Stomach (tissue), 9 donors: ENCODE measurements around the gene PIWIL4. TPM values are rescaled to one million over a fixed set of nuclear protein-coding genes. Genes with fewer than 3 reads are reported as not detected.
A peak's percentile ranks its signal among the peaks of the same experiment; 100 is the strongest.

Experiments
- DNase-seq, 2 donors: peaks; one replicate each; pipeline versions ENCODE4 v3.0.0 to v3.0.0-alpha.2; 2013 to 2019
- H3K27ac ChIP-seq, 5 donors: fragments of 200-600 bp in 4 of 5; sonication (generic) in 4 of 5; one replicate each; pipeline ENCODE4 v1.5.1; 2013 to 2019; ENCODE audit warnings: mild to moderate bottlenecking in 1 of 5, moderate library complexity in 1 of 5
- H3K27me3 ChIP-seq, 3 donors: fragments of 200-600 bp; sonication (generic); one replicate each; pipeline ENCODE4 v1.5.1; 2017 to 2019; ENCODE audit warnings: mixed run types in 1 of 3
- H3K36me3 ChIP-seq, 4 donors: fragments of 200-600 bp; sonication (generic); 1 replicate in 3 of 4; 2 replicates in 1 of 4; pipeline ENCODE4 v1.5.1; 2016 to 2019
- H3K4me1 ChIP-seq, 4 donors: fragments of 200-600 bp; sonication (generic); one replicate each; pipeline ENCODE4 v1.5.1; 2016 to 2019
- H3K4me3 ChIP-seq, 4 donors: fragments of 200-600 bp; sonication (generic) in 3 of 4; one replicate each; pipeline ENCODE4 v1.5.1; 2016 to 2019; ENCODE audit warnings: mild to moderate bottlenecking in 1 of 4
- H3K9me3 ChIP-seq, 4 donors: fragments of 200-600 bp; sonication (generic); one replicate each; pipeline ENCODE4 v1.5.1; 2016 to 2019
- EP300 ChIP-seq: sonication (generic); formaldehyde crosslinking; IDR thresholded peaks from one replicate; pipeline ENCODE4 v1.6.1; 2017; ENCODE audit warnings: antibody characterized with exemption
- POLR2A ChIP-seq, 4 donors: fragments of 450-650 bp; IDR thresholded peaks; one replicate each; pipeline ENCODE4 v1.6.1; 2016; ENCODE audit warnings: antibody characterized with exemption in 4 of 4, control low read depth in 2 of 4, mild to moderate bottlenecking in 1 of 4, moderate library complexity in 1 of 4
- POLR2AphosphoS5 ChIP-seq, 3 donors: sonication (generic); formaldehyde crosslinking; IDR thresholded peaks; one replicate each; pipeline ENCODE4 v1.6.1; 2016; ENCODE audit warnings: antibody characterized with exemption in 3 of 3
- WGBS, 5 donors: extraction: QIAGEN DNeasy Blood & Tissue Kit in 3 of 5; methylation state at CpG; one replicate each; pipeline versions ENCODE4 v1.1.5 to v1.1.7; 2013 to 2018; 5-methylcytosine and 5-hydroxymethylcytosine counted together
- intact Hi-C: fragments of 100-400 bp; cut with DNase I; formaldehyde crosslinking; loops from one replicate; pipeline ENCODE4 v1.15.1; 2023; ENCODE audit warnings: low total_unique reads
- polyA plus RNA-seq, 3 donors: library from polyadenylated mRNA; stranded (reverse); fragments of 200-250 nt; gene quantifications; one replicate each; pipeline ENCODE4 v1.2.3, GENCODE V29; 2013
- total RNA-seq, 5 donors: library from RNA; depleted of rRNA; stranded (reverse); fragments of >200 nt; gene quantifications; one replicate each; pipeline versions ENCODE4 v1.1.0 to v1.2.3, GENCODE V29; 2014 to 2016
- TF ChIP-seq, protein P1 (sequence below), 7 experiments: fragments of 450-650 bp in 4 of 7; fragments of 200-600 bp in 3 of 7; sonication (generic) in 3 of 7; IDR thresholded peaks; one replicate each; pipeline ENCODE4 v1.5.1; 2016 to 2019; ENCODE audit warnings: antibody characterized with exemption in 7 of 7, control low read depth in 2 of 7, mild to moderate bottlenecking in 1 of 7
- donor health status: healthy with polysubstance abuse.
- donor health status: Bipolar disorder and iron deficiency.
- donor health status: healthy.

PIWIL4 gene
- total and polyA plus RNA-seq, 8 donors: 1.3 to 19.4 (median 4.2) TPM; not detected in 1

DNA sequence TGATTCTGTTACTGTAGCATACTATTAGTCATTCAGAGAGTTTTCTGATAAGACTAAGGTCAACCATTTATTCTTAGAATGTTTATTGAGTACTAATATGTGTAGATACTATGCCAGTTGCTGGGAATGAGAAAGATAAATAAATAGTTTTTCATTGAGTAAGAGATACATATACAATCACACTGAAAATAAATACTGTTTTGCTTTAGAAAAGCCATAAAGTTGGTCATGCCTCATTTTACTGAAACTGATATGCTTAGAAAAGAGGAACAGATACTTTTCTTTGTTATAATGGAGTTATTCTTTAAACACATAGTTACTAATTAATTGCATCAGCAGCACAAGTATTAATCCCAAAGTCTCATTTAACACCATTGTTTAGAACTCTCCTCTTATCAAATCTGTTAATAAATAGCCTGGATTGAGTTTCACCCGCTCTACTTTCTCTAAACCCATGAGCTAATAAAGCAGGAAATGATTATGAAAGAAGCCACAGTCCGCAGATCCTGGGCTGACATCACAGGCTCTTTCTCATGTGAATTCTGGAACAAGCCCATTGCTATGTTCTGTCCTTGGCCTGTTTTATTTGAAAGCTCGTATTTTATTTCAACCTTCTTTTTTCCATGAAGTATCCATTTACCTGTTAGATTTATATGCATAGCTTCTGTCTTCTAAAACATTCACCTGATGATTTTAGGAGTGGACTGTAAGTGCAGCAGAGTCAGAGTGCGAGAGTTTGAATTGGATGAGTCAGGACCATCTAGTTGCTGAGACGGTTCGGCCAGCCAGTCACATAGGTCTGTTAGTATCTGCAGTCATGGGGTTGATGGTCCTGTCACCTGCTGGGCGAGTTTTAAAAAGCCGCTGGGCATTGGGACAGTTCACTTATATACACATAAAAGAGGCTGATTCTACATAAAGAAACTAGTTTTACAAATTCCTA is 35.5 kb downstream of the PIWIL4 start:
- DNase-seq: peak; percentile 67 to 83
- Histone ChIP-seq H3K27ac (peak overlapping the region; percentile 59 to 80 (median 67)), H3K36me3 (peaks cover 0 to 33% (median 15%) of the 10 kb centered on the region in 4 donors), H3K9me3 (no peaks in the 10 kb centered on the region), H3K4me1 (peaks cover 0 to 21% (median 6%) of the 10 kb centered on the region in 4 donors), H3K27me3 (no peaks in the 10 kb centered on the region), H3K4me3 (no peak overlapping the region)
- TF ChIP-seq, protein P1, sequence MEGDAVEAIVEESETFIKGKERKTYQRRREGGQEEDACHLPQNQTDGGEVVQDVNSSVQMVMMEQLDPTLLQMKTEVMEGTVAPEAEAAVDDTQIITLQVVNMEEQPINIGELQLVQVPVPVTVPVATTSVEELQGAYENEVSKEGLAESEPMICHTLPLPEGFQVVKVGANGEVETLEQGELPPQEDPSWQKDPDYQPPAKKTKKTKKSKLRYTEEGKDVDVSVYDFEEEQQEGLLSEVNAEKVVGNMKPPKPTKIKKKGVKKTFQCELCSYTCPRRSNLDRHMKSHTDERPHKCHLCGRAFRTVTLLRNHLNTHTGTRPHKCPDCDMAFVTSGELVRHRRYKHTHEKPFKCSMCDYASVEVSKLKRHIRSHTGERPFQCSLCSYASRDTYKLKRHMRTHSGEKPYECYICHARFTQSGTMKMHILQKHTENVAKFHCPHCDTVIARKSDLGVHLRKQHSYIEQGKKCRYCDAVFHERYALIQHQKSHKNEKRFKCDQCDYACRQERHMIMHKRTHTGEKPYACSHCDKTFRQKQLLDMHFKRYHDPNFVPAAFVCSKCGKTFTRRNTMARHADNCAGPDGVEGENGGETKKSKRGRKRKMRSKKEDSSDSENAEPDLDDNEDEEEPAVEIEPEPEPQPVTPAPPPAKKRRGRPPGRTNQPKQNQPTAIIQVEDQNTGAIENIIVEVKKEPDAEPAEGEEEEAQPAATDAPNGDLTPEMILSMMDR (IDR thresholded peaks at IDR 0.05): peak in 1 of 7 experiments; percentile 31
- no peak for TF ChIP-seq POLR2AphosphoS5 (IDR thresholded peaks at IDR 0.05)
- WGBS, 5 donors: 10 to 51% (median 37%) methylated on average over 8 of the region's 8 CpGs
- intact Hi-C loops: no loop called here

DNA sequence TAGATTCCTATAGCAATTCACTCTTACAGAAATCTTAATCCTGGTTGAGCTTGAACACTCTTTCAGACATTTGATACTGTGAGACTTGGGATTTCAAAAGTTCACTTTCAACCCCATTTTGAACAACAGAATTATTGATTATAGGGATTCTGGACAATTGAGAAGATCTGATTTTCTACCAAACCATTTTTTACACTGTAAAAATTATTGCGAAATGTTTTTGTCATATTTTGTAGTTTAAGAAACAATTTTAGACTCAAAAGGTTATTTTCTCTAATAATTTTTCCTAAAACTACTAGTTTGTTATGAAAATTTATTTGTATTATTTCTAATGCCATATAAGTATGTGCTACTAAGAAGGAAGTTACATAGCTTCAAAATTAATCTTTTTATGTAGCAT is 36.4 kb downstream of the PIWIL4 start:
- Histone ChIP-seq H3K27ac (peak overlapping the region in 4 of 5 donors; percentile 62 to 80 (median 68)), H3K4me1 (peaks cover 0 to 21% (median 6%) of the 10 kb centered on the region in 4 donors), H3K9me3 (no peaks in the 10 kb centered on the region), H3K4me3 (no peak overlapping the region), H3K27me3 (no peaks in the 10 kb centered on the region), H3K36me3 (peaks cover 0 to 42% (median 18%) of the 10 kb centered on the region in 4 donors)
- no peak for DNase-seq
- TF ChIP-seq POLR2A (IDR thresholded peaks at IDR 0.05): no peak
- TF ChIP-seq, protein P1 (IDR thresholded peaks at IDR 0.05): no peak
- TF ChIP-seq POLR2AphosphoS5 (IDR thresholded peaks at IDR 0.05): no peak
- TF ChIP-seq EP300: no peak
- WGBS, 5 donors: 94 to 100% (median 98%) methylated on average over 1 of the region's 1 CpG
- intact Hi-C loops: no loop called here

DNA sequence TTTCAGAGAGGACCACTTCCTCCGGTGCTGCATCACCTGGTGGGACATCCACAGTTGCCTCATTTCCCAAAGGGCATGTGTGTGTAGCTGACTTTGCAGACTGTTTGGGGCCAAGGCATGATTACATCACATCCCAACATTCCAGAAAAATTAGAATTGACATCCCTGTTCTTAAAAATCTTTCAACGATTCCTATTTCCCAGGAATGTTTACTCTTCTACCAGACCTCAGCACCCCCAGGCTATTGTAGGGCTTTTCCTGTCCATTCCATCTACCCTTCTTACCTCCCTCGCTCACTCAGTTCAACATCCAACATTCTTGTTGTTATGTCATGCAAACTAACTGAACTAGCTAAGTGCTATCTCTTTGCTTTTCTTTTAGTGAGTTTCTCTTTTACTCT is 37.3 kb downstream of the PIWIL4 start:
- H3K4me1 ChIP-seq: peaks cover 0 to 21% (median 6%) of the 10 kb centered on the region in 4 donors
- 78 to 93% (median 84%) methylated on average over 3 of the region's 3 CpGs for WGBS, 5 donors
- DNase-seq: no peak
- TF ChIP-seq POLR2A (IDR thresholded peaks at IDR 0.05): no peak
- peaks cover 3 to 43% (median 20%) of the 10 kb centered on the region in 4 donors for H3K36me3 ChIP-seq
- H3K27me3 ChIP-seq: no peaks in the 10 kb centered on the region
- no peak overlapping the region for H3K4me3 ChIP-seq
- H3K27ac ChIP-seq: no peak overlapping the region
- intact Hi-C loops: no loop called here
- no peaks in the 10 kb centered on the region for H3K9me3 ChIP-seq

DNA sequence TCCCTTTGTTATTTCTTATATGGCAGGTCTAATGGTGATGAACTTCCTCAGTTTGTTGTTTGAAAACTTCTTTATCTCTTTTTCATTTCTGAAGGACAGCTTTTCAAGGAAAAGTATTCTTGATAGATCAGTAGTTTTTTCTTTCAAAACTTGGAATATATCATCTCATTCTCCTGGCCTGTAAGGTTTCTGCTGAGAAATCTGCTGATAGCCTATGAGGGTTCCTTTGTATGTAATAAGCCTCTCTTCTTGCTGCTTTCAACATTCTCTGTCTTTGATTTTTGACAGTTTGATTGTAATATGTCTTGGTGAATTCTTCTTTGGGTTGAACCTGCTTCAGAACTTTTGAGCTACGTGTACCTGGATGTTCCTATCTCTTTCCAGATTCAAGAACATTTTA is 46.0 kb downstream of the PIWIL4 start:
- peaks cover 0 to 34% (median 15%) of the 10 kb centered on the region in 4 donors for H3K9me3 ChIP-seq
- intact Hi-C loops: no loop called here
- H3K4me1 ChIP-seq: no peaks in the 10 kb centered on the region
- no peaks in the 10 kb centered on the region for H3K27me3 ChIP-seq
- peaks cover 3 to 42% (median 25%) of the 10 kb centered on the region in 4 donors for H3K36me3 ChIP-seq
- H3K4me3 ChIP-seq: no peak overlapping the region
- no peak for TF ChIP-seq EP300
- TF ChIP-seq, protein P1 (IDR thresholded peaks at IDR 0.05): no peak
- no peak for TF ChIP-seq POLR2AphosphoS5 (IDR thresholded peaks at IDR 0.05)
- no peak for TF ChIP-seq POLR2A (IDR thresholded peaks at IDR 0.05)
- 78 to 97% (median 91%) methylated on average over 1 of the region's 1 CpG for WGBS, 5 donors
- H3K27ac ChIP-seq: no peak overlapping the region
- DNase-seq: no peak
